HG02970 (cell line): Measurements from ENCODE around the gene GTF2H2.
"Not testable (repeated sequence)": the region's sequence is repeated elsewhere in the genome, so short reads cannot be mapped to it uniquely, and the experiment has no call there.

Source experiments
- ATAC-seq: cut with Tn5 transposase; IDR thresholded peaks from one replicate; pipeline ENCODE4 v1.9.1; 2021; ENCODE audit warnings: mild to moderate bottlenecking, moderate library complexity, moderate number of reproducible peaks; ENCODE audit not compliant: unreplicated experiment, low FRiP score

The GTF2H2 gene

DNA sequence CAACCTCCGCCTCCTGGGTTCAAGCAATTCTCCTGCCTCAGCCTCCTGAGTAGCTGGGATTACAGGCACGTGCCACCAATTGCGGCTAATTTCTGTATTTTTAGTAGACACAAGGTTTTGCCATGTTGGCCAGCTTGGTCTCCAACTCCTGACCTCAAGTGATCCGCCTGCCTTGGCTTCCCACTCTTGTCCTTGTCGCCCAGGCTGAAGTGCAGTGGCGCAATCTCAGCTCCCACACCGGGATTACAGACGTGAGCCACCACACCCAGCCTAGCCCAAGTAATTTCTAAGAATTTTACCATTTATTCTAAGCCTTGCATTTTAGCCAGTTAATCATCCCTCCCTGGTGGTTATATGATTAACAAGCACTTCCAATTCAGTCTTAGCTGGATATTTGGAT is 53.3 kb downstream of the GTF2H2 start:
- ATAC-seq = no peak

DNA sequence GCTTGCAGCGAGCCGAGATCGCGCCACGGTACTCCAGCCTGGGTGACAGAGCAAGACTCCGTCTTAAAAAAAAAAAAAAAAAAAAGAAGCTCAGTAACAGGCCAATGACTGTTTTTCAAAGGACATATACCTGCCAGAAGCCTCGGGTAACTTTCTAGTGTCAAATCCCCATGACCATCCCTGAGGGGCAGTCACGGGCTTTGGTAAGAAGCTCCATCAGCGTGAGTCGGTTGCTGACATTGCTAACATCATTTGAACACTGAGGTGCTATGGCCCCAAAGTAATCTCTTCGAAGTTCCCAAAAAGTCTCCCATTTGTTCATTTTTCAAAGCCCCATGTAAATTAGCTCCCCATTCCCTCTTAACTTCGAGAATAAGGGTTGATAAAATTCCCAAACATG is 53.9 kb downstream of the GTF2H2 start:
- no peak for ATAC-seq

DNA sequence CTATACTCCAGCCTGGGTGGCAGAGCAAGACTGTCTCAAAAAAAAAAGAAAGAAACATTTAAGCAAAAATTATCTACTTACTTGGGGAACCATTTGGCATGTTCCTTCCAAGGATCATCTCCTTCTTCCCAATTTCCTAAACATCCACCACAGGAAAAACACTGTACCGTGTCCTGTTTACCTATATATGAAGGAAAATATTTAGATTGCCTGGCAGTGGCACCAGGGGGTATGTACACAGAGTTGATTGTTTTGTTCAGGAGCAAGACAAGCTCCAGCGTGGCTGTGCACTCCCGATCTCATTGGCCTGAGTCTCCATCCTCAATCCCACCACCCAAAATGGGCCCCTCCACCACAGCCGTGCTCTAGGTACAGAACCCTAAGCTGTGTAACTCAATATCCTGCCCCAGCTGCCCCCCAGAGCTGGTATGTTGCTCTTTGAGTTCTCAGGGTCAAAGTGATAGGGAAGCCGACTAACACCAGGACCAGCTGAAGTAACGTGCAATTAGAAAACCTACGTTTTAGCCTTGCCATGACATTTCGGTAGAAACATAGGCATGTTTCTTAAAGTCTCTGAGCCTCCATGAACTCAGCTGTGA is 56.2 kb downstream of the GTF2H2 start:
- no peak for ATAC-seq

DNA sequence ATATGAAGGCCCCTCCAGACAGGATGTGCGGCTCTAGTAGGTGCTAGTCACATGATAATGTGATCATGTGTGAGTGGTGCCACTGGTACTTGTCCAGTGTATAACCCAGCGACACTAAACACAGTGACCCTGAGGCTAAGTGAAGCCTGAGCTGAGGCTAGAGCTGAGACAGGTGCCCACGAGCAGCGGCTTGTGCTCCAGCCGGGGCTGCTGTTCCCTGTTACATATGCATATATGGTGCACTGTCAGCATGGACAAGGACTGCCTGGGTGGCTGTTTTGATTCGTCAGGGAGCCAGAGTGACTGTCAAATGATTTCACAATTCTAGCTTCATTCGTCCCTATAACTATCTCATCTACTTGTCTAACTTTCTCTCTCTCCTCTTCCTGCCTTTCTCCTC is 60.5 kb downstream of the GTF2H2 start:
- not testable (repeated sequence) for ATAC-seq
